PC-3 (cell line): ENCODE results near the gene CNR2. TPM values are rescaled to one million over a fixed set of nuclear protein-coding genes. Genes with fewer than 3 reads are reported as not detected.

Experiments used
- ATAC-seq: fragments of 200-7000 bp; cut with Tn5 transposase; 2 replicates; pipeline ENCODE4 v1.9.1; 2020; ENCODE audit warnings: mild to moderate bottlenecking, moderate library complexity
- BruUV-seq: library from RNA; stranded (reverse); fragments of 400-500 nt; replicated peaks from 2 replicates; lab custom pipeline; 2021; lab: Mats Ljungman, UMichigan
- CTCF ChIA-PET: fragments of 300-600 bp; sonication (Branson Sonifier 250); formaldehyde crosslinking; loops from one replicate; lab custom pipeline; 2022; ENCODE audit warnings: antibody characterized with exemption; lab: Charles Lee
- POLR2A ChIA-PET: fragments of 300-600 bp; sonication (Branson Sonifier 250); formaldehyde crosslinking; loops from one replicate; lab custom pipeline; 2022; ENCODE audit warnings: antibody characterized with exemption; ENCODE audit not compliant: unreplicated experiment; lab: Charles Lee
- DNase-seq: peaks from one replicate; pipeline ENCODE4 v3.0.0-alpha.2; 2015
- H2AFZ ChIP-seq: fragments of 300-600 bp; sonication (generic); 2 replicates; pipeline ENCODE4 v1.6.0; 2016; ENCODE audit warnings: antibody characterized with exemption, low read length
- H3F3A ChIP-seq: fragments of 300-600 bp; sonication (generic); one replicate; pipeline ENCODE4 v1.6.0; 2017; ENCODE audit warnings: antibody characterized with exemption, low read length, control low read depth, mild to moderate bottlenecking; ENCODE audit not compliant: unreplicated experiment
- H3K27ac ChIP-seq: fragments of 300-600 bp; sonication (generic); 2 replicates; pipeline ENCODE4 v1.5.1; 2016; ENCODE audit warnings: mild to moderate bottlenecking, low read length
- H3K27me3 ChIP-seq: fragments of 300-600 bp; sonication (generic); 2 replicates; pipeline ENCODE4 v1.6.1; 2016; ENCODE audit warnings: low read length, mixed read lengths
- H3K36me3 ChIP-seq: fragments of 300-600 bp; sonication (generic); 2 replicates; pipeline ENCODE4 v1.6.1; 2016; ENCODE audit warnings: low read depth, mixed run types, low read length, mixed read lengths
- H3K4me1 ChIP-seq: fragments of 300-600 bp; sonication (generic); 2 replicates; pipeline ENCODE4 v1.5.1; 2016; ENCODE audit warnings: low read length; ENCODE audit not compliant: insufficient read depth
- H3K4me2 ChIP-seq: fragments of 300-600 bp; sonication (generic); 2 replicates; pipeline ENCODE4 v1.6.0; 2016; ENCODE audit warnings: low read length
- H3K4me3 ChIP-seq: fragments of 300-600 bp; sonication (generic); 2 replicates; pipeline ENCODE4 v1.5.1; 2016; ENCODE audit warnings: mild to moderate bottlenecking, low read length, mixed read lengths
- H3K79me2 ChIP-seq: fragments of 300-600 bp; sonication (generic); 2 replicates; pipeline ENCODE4 v1.6.1; 2017; ENCODE audit warnings: low read length, mixed read lengths
- H3K9ac ChIP-seq: fragments of 300-600 bp; sonication (generic); 2 replicates; pipeline ENCODE4 v1.6.0; 2016; ENCODE audit warnings: mild to moderate bottlenecking, low read length
- H3K9me2 ChIP-seq: fragments of 300-600 bp; sonication (generic); replicated peaks from 2 replicates; pipeline ENCODE4 v1.6.1; 2016; ENCODE audit warnings: mixed run types, low read length, mixed read lengths
- H3K9me3 ChIP-seq: fragments of 300-600 bp; sonication (generic); 2 replicates; pipeline ENCODE4 v1.6.1; 2016; ENCODE audit warnings: low read length, mixed read lengths
- H4K20me1 ChIP-seq: fragments of 300-600 bp; sonication (generic); 2 replicates; pipeline ENCODE4 v1.6.1; 2016; ENCODE audit warnings: low read length, mixed read lengths
- CTCF ChIP-seq: fragments of 300-600 bp; sonication (generic); conservative IDR thresholded peaks from 2 replicates; pipeline ENCODE4 v1.5.1; 2017; ENCODE audit warnings: antibody characterized with exemption, low read depth, mild to moderate bottlenecking, low read length
- EZH2 ChIP-seq: fragments of 300-600 bp; sonication (generic); IDR thresholded peaks from one replicate; pipeline ENCODE4 v1.6.1; 2017; ENCODE audit warnings: antibody characterized with exemption, mild to moderate bottlenecking, low read length; ENCODE audit not compliant: unreplicated experiment
- EZH2phosphoT487 ChIP-seq: fragments of 300-600 bp; sonication (generic); IDR thresholded peaks from 2 replicates; pipeline ENCODE4 v1.6.1; 2018; ENCODE audit warnings: mild to moderate bottlenecking, antibody characterized with exemption, low read length, borderline replicate concordance
- intact Hi-C: fragments of 100-400 bp; cut with micrococcal nuclease; formaldehyde crosslinking; loops from 2 replicates; pipeline ENCODE4 v1.9.0; 2023
- total RNA-seq: library from RNA; depleted of rRNA; stranded (reverse); fragments of >200 nt; gene quantifications from 2 replicates; pipeline ENCODE4 v1.2.3, GENCODE V29; 2014

Gene CNR2
- total RNA-seq, 1 experiment from 2014 or later, result not detected

- Histone ChIP-seq H3K36me3 (no peaks in the 10 kb centered on the region), H3K9me2 (no peaks in the 10 kb centered on the region), H3K4me3 (peak overlapping the region; percentile 82), H2AFZ (peak overlapping the region; percentile 96), H3K27me3 (no peaks in the 10 kb centered on the region), H3F3A (no peaks in the 10 kb centered on the region), H3K79me2 (peaks cover 16% of the 10 kb centered on the region), H3K9me3 (no peaks in the 10 kb centered on the region), H3K4me1 (peaks cover 35% of the 10 kb centered on the region), H3K9ac (peak overlapping the region; percentile 36; the same call in 1 of the 2 replicates), H3K27ac (no peak overlapping the region), H4K20me1 (no peaks in the 10 kb centered on the region), H3K4me2 (peak overlapping the region; percentile 94)
- no TSS peak for BruUV-seq
- TF ChIP-seq EZH2, result no peak
- no peak; the same call in 1 of the 2 replicates for TF ChIP-seq CTCF
- TF ChIP-seq EZH2phosphoT487, result no peak
- DNase-seq, result no peak
- POLR2A ChIA-PET, result no interaction called here
- intact Hi-C loops, result loop anchor here (1.0 to 5.0 kb wide), 4 partner anchors 41 to 99 kb away; partner anchors contain the start of gene HMGCL
- CTCF ChIA-PET, result interaction anchor here (1.0 kb wide), 1 partner anchor 48 kb away, joined by 8 read pairs; no protein-coding TSS in a partner anchor
- ATAC-seq, result peak; percentile 26
Observed at GRCh38 chr1:23868557-23869016, 44.6 kb downstream of the CNR2 start.

- peaks cover 35% of the 10 kb centered on the region for H3K4me1 ChIP-seq
- H3K27me3 ChIP-seq, result no peaks in the 10 kb centered on the region
- H4K20me1 ChIP-seq, result no peaks in the 10 kb centered on the region
- peak within 1 kb of the TSS; percentile 69 for H3K9ac ChIP-seq
- DNase-seq (peak; percentile 98), ATAC-seq (peak; percentile 90)
- H3K9me3 ChIP-seq, result no peaks in the 10 kb centered on the region
- TF ChIP-seq CTCF (peak; percentile 84), EZH2phosphoT487 (no peak)
- no peaks in the 10 kb centered on the region for H3F3A ChIP-seq
- CTCF ChIA-PET, result interaction anchor here (1.0 kb wide), 1 partner anchor 48 kb away, joined by 8 read pairs; no protein-coding TSS in a partner anchor
- intact Hi-C loops, result loop anchor here (1.0 to 5.0 kb wide), 4 partner anchors 41 to 99 kb away; partner anchors contain the start of gene HMGCL
- H3K27ac ChIP-seq, result no peak within 1 kb of the TSS
- peak within 1 kb of the TSS; percentile 82 for H3K4me3 ChIP-seq
- peaks cover 16% of the 10 kb centered on the region for H3K79me2 ChIP-seq
- POLR2A ChIA-PET, result no interaction called here
- peak within 1 kb of the TSS; percentile 94 for H3K4me2 ChIP-seq
- peak within 1 kb of the TSS; percentile 96 for H2AFZ ChIP-seq
- peaks cover 4% of the 10 kb centered on the region; the same call in 1 of the 2 replicates for H3K36me3 ChIP-seq
- no peaks in the 10 kb centered on the region for H3K9me2 ChIP-seq
- no TSS peak for BruUV-seq
Observed at GRCh38 chr1:23867895-23868556, 45.1 kb downstream of the CNR2 start, which contains the start of gene FUCA1. TSS of gene FUCA1 (minus strand) at chr1:23868290. CDS start at chr1:23868286, 4 bp downstream.

- no peak for DNase-seq
- peak; percentile 3; the same call in 1 of the 2 replicates for ATAC-seq
- Histone ChIP-seq H4K20me1 (no peaks in the 10 kb centered on the region), H3K9ac (peak overlapping the region; percentile 69), H3K9me3 (no peaks in the 10 kb centered on the region), H3K4me2 (peak overlapping the region; percentile 94), H3K4me1 (peaks cover 35% of the 10 kb centered on the region), H3K4me3 (peak overlapping the region; percentile 82), H3F3A (no peaks in the 10 kb centered on the region), H2AFZ (peak overlapping the region; percentile 96), H3K27ac (no peak overlapping the region), H3K79me2 (peaks cover 16% of the 10 kb centered on the region), H3K36me3 (peaks cover 9% of the 10 kb centered on the region; the same call in 1 of the 2 replicates), H3K27me3 (no peaks in the 10 kb centered on the region), H3K9me2 (no peaks in the 10 kb centered on the region)
- intact Hi-C loops, result loop anchor here (5.0 kb wide), 2 partner anchors 40 to 100 kb away; partner anchors contain the start of gene HMGCL
- BruUV-seq, result no TSS peak
- ChIA-PET CTCF (no interaction called here), POLR2A (no interaction called here)
- no peak for TF ChIP-seq CTCF
- no peak for TF ChIP-seq EZH2phosphoT487
- TF ChIP-seq EZH2, result no peak
Observed at GRCh38 chr1:23867542-23867894, 45.6 kb downstream of the CNR2 start.
